ENCODE data around the gene SLC26A2.

The SLC26A2 gene

DNA sequence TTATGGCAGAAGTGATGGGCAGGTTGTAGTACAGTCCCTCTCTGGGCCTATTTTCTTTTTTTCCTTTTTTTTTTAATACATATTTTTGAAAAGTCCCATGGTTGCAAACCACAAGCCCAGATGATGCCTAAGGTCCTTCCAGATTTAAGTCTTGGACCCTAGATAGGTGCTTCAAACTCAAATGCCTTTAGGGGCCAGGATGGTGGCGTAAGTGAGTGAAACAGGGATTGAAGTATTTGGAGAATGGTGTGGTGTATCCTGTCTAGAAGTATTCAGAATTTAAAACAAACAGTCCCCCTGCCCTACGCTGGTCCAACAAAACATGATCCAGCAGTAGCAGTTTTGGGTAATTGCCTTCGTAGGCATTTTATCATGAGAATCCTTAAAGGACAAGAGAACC lies 37.7 kb downstream of the SLC26A2 start:
- TF ChIP-seq, protein P1, sequence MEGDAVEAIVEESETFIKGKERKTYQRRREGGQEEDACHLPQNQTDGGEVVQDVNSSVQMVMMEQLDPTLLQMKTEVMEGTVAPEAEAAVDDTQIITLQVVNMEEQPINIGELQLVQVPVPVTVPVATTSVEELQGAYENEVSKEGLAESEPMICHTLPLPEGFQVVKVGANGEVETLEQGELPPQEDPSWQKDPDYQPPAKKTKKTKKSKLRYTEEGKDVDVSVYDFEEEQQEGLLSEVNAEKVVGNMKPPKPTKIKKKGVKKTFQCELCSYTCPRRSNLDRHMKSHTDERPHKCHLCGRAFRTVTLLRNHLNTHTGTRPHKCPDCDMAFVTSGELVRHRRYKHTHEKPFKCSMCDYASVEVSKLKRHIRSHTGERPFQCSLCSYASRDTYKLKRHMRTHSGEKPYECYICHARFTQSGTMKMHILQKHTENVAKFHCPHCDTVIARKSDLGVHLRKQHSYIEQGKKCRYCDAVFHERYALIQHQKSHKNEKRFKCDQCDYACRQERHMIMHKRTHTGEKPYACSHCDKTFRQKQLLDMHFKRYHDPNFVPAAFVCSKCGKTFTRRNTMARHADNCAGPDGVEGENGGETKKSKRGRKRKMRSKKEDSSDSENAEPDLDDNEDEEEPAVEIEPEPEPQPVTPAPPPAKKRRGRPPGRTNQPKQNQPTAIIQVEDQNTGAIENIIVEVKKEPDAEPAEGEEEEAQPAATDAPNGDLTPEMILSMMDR (IDR thresholded peaks at IDR 0.05; ENCODE audit: borderline replicate concordance, insufficient read depth, low read depth, low read length) = no peak
- no peak overlapping the region for H3K4me3 ChIP-seq (ENCODE audit: low read depth, low read length)

DNA sequence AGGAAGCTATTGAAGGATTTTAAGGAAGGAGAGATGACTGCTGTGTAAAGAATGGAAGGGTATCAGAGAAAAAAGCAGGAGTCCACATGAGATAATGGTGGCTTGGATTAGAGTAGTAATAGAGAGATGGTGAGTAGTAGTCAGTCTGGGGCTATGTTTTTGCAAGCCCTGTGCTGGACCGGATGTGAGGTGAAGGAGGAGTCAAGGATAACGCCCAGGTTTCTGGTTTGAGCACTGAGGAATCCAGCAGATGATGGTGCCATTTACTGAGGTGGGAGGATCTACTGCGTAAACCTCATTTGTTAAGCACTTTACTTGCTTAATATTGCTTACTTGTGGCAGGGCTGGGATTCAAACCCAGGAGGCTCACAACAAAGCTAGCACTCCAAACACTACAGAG lies 38.8 kb downstream of the SLC26A2 start:
- peak overlapping the region; percentile 98 for H3K4me3 ChIP-seq (ENCODE audit: low read depth, low read length)
- TF ChIP-seq, protein P1 (IDR thresholded peaks at IDR 0.05; ENCODE audit: borderline replicate concordance, insufficient read depth, low read depth, low read length) = no peak

DNA sequence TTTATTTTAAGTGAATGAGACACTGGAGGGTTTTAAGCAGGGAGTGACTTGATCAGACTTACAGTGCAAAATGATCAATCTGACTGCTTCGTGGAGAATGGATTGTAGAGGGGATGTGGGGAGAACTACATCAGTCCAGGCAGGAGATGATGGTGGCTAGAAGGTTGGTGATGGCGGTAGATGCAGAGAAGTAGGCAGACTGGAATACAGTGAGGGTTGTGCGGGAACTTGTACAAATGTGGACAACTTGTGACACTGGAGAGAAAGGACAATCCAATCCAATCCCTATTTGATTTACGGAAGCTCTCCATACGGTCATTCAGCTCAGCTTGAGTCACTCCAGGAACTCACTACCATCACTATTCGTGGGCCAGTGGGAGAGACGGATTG lies 39.3 kb downstream of the SLC26A2 start:
- TF ChIP-seq, protein P1 (IDR thresholded peaks at IDR 0.05; ENCODE audit: borderline replicate concordance, insufficient read depth, low read depth, low read length) = no peak
- H3K4me3 ChIP-seq (ENCODE audit: low read depth, low read length) = peak overlapping the region; percentile 98

DNA sequence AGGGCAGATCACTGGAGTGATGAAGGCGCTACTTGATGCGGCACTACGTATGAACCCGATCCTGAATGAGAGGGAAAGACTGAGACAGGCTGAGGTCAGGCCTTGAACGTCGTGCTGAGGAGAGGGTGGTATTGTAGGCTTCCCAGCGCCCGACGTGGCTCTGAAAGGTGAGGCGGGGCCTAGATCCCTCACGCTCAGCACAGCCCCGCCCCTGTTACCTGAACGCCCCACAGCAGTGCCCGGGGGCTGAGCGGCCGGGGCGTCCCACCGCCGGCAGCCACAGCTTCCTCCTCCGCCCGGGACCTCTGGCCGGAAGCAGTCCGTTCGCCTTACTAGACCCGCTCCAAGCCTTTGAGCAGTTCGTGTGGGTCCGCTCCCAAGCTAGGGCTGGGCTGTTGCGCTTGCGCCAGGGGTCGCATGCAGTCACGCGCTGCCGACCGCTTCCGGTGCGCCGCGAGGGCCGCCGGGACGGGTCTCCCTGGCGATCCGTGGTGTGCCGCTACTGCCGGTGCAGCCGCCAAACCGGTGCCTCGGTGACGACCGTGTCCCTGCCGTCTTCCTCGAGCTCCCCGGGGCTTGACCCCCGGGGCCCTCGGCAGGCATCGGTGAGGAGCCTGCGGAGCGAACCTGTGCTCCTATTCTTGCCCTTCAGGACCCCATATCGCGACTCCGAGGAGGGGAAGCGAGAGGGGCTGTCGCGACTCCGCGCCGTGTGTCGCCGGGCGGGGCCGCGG lies 39.9 kb downstream of the SLC26A2 start, which contains the start of the genes HMGXB3 and TIGD6:
Gene HMGXB3 (plus strand): TSS at position 484 of the 734 bp plus-strand sequence. CDS start 4,114 bp downstream, outside the sequence.
Gene TIGD6 (minus strand): TSS at position 399 of the 734 bp plus-strand sequence. CDS start 4,306 bp downstream, outside the sequence.
- TF ChIP-seq, protein P1 (IDR thresholded peaks at IDR 0.05; ENCODE audit: borderline replicate concordance, insufficient read depth, low read depth, low read length) = no peak
- peak within 1 kb of the TSS; percentile 98 for H3K4me3 ChIP-seq (ENCODE audit: low read depth, low read length)

DNA sequence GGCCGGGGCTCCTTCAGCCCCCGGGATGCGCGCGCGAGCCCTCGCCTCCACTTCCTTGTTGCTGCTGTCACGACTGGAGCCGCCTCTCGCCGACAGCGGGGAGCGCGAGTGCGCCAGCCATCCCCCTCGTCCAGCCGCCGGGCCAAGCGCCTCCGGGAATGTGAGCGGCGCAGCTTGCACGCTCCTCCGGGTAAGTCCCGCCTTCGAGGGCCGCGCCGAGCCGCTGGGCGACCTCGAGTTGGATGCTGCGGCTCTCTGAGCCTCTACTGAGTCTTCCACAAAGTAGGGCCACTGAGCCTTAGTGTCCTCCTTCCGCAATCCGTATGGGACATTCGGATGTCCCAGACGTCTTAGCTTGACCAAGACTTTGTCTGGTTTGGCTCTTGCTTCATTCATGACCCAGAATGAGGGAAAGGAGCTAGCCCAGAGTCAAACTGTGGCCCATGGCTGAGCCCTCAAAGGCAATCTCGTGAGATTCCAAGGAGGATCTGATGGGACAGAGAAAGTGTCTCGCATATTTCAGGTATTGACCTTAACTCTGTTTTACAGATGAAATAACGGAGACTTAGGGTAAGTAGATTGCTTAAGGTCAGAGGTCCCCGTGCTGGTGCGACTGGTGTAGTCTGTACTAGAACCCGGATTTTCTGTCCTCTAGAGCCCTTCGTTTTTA lies 40.6 kb downstream of the SLC26A2 start:
- H3K4me3 ChIP-seq (ENCODE audit: low read depth, low read length) = peak overlapping the region; percentile 98
- TF ChIP-seq, protein P1 (IDR thresholded peaks at IDR 0.05; ENCODE audit: borderline replicate concordance, insufficient read depth, low read depth, low read length) = no peak

DNA sequence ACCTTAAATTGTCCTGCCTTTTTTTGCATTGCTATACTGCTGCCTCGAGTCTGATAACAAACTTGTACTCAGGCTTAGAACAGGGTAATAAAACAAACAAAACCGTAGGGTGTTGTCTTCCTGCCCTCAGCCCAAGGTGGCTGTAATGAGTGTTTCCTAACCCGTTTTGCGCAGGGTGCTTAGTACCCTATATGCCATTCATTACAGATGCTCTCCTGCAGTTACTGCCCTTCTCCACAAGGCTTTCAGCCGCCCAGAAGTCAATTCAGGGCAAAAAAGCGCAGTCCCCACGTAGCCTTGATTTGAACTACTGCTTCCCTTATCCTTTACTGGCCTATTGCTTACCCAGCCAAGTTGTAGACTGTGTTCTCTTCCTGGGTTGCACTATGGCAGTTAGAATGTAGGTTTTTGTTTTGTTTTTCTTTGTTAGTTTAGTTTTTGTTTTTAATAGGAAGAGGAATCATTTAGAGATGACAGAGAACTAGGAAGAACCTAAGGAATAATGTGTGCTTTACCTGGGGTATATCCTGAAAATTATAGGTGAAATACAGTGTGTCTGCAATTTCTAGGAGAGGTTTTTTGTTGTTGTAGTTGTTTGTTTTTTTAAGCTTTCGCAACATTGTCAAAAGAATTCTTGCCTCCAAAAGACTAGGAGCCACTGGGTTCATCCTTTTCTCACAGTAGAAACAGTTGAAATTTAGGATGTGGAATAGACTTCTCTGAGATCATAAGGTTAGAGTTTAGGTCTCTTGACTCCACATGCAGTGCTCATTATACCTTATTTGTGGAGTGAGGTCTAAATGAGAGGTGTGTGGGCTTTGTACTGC lies 41.3 kb downstream of the SLC26A2 start:
- TF ChIP-seq, protein P1 (IDR thresholded peaks at IDR 0.05; ENCODE audit: borderline replicate concordance, insufficient read depth, low read depth, low read length) = peak; percentile 69
- peak overlapping the region; percentile 98 for H3K4me3 ChIP-seq (ENCODE audit: low read depth, low read length)

All from GM12875 (cell line).